WTC11 (cell line): ENCODE measurements around the gene IQSEC1.

ENCODE experiments used
- ATF1 ChIP-seq: sonication (generic); formaldehyde crosslinking; IDR thresholded peaks from 2 replicates; pipeline ENCODE4 v1.8.1; 2023; ENCODE audit warnings: mild to moderate bottlenecking, moderate library complexity, missing genetic modification reagents
- MXD4 ChIP-seq: fragments of 250-450 bp; sonication (Bioruptor Pico); IDR thresholded peaks from 2 replicates; pipeline ENCODE4 v1.8.0; 2021; ENCODE audit warnings: mild to moderate bottlenecking, moderate library complexity, borderline replicate concordance
- TEAD4 ChIP-seq: sonication (generic); formaldehyde crosslinking; IDR thresholded peaks from 2 replicates; pipeline ENCODE4 v1.8.0; 2022; ENCODE audit warnings: mild to moderate bottlenecking, missing genetic modification reagents
- TF ChIP-seq, protein P1 (sequence below): fragments of 200-600 bp; IDR thresholded peaks from 2 replicates; pipeline ENCODE4 v1.8.0; 2022; ENCODE audit warnings: antibody characterized with exemption
- TF ChIP-seq, protein P2 (sequence below): sonication (generic); formaldehyde crosslinking; IDR thresholded peaks from 2 replicates; pipeline ENCODE4 v1.8.1; 2023; ENCODE audit warnings: mild to moderate bottlenecking, missing genetic modification reagents
- TF ChIP-seq, protein P3 (sequence below): sonication (generic); formaldehyde crosslinking; IDR thresholded peaks from 2 replicates; pipeline ENCODE4 v1.8.1; 2022; ENCODE audit warnings: missing genetic modification reagents, borderline replicate concordance
- TF ChIP-seq, protein P4 (sequence below): fragments of 250-450 bp; sonication (Bioruptor Pico); IDR thresholded peaks from 2 replicates; pipeline ENCODE4 v2.1.2; 2022; ENCODE audit warnings: mild to moderate bottlenecking, moderate library complexity

DNA sequence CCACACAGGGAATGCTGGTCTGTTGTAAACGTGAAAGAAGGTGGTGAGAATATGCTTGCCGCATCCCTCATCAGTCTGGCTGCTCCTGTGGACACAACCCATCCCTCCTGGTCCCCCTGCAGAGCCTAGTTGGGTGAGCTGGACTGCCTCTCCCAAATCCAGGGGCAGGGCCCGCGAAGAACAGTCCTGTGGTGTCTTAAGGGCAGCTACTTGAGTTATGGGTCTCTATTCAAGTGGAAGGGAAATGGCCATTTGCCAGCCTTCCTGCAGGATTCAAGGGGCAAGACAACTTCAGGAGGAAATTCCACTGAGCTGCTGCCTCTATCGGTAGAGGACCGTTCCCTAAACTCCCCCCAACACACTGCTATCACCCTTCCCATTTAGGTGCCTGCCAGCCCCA lies 98.9 kb downstream of the IQSEC1 start:
- TF ChIP-seq ATF1 (no peak), TEAD4 (CRISPR knock-in tag) (no peak), MXD4 (no peak)
- TF ChIP-seq, protein P1, sequence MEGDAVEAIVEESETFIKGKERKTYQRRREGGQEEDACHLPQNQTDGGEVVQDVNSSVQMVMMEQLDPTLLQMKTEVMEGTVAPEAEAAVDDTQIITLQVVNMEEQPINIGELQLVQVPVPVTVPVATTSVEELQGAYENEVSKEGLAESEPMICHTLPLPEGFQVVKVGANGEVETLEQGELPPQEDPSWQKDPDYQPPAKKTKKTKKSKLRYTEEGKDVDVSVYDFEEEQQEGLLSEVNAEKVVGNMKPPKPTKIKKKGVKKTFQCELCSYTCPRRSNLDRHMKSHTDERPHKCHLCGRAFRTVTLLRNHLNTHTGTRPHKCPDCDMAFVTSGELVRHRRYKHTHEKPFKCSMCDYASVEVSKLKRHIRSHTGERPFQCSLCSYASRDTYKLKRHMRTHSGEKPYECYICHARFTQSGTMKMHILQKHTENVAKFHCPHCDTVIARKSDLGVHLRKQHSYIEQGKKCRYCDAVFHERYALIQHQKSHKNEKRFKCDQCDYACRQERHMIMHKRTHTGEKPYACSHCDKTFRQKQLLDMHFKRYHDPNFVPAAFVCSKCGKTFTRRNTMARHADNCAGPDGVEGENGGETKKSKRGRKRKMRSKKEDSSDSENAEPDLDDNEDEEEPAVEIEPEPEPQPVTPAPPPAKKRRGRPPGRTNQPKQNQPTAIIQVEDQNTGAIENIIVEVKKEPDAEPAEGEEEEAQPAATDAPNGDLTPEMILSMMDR: no peak
- TF ChIP-seq, protein P2, sequence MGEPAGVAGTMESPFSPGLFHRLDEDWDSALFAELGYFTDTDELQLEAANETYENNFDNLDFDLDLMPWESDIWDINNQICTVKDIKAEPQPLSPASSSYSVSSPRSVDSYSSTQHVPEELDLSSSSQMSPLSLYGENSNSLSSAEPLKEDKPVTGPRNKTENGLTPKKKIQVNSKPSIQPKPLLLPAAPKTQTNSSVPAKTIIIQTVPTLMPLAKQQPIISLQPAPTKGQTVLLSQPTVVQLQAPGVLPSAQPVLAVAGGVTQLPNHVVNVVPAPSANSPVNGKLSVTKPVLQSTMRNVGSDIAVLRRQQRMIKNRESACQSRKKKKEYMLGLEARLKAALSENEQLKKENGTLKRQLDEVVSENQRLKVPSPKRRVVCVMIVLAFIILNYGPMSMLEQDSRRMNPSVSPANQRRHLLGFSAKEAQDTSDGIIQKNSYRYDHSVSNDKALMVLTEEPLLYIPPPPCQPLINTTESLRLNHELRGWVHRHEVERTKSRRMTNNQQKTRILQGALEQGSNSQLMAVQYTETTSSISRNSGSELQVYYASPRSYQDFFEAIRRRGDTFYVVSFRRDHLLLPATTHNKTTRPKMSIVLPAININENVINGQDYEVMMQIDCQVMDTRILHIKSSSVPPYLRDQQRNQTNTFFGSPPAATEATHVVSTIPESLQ (CRISPR knock-in tag): no peak
- TF ChIP-seq, protein P3, sequence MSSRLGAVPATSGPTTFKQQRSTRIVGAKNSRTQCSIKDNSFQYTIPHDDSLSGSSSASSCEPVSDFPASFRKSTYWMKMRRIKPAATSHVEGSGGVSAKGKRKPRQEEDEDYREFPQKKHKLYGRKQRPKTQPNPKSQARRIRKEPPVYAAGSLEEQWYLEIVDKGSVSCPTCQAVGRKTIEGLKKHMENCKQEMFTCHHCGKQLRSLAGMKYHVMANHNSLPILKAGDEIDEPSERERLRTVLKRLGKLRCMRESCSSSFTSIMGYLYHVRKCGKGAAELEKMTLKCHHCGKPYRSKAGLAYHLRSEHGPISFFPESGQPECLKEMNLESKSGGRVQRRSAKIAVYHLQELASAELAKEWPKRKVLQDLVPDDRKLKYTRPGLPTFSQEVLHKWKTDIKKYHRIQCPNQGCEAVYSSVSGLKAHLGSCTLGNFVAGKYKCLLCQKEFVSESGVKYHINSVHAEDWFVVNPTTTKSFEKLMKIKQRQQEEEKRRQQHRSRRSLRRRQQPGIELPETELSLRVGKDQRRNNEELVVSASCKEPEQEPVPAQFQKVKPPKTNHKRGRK (CRISPR knock-in tag): no peak
- TF ChIP-seq, protein P4, sequence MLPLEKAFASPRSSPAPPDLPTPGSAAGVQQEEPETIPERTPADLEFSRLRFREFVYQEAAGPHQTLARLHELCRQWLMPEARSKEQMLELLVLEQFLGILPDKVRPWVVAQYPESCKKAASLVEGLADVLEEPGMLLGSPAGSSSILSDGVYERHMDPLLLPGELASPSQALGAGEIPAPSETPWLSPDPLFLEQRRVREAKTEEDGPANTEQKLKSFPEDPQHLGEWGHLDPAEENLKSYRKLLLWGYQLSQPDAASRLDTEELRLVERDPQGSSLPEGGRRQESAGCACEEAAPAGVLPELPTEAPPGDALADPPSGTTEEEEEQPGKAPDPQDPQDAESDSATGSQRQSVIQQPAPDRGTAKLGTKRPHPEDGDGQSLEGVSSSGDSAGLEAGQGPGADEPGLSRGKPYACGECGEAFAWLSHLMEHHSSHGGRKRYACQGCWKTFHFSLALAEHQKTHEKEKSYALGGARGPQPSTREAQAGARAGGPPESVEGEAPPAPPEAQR (CRISPR knock-in tag): no peak
